Stimulated activated CD8-positive, alpha-beta memory T cell treated with anti-CD3 and anti-CD28 coated beads, Interleukin-2, amount 100 ng/mL, for 1 hour (primary cell): ENCODE data around the gene ASCL2.

Experiments used
- DNase-seq, 2 donors: peaks; one replicate each; pipeline ENCODE4 v3.0.0-alpha.2; 2020; ENCODE audit warnings: low read depth in 2 of 2

The ASCL2 gene

DNA sequence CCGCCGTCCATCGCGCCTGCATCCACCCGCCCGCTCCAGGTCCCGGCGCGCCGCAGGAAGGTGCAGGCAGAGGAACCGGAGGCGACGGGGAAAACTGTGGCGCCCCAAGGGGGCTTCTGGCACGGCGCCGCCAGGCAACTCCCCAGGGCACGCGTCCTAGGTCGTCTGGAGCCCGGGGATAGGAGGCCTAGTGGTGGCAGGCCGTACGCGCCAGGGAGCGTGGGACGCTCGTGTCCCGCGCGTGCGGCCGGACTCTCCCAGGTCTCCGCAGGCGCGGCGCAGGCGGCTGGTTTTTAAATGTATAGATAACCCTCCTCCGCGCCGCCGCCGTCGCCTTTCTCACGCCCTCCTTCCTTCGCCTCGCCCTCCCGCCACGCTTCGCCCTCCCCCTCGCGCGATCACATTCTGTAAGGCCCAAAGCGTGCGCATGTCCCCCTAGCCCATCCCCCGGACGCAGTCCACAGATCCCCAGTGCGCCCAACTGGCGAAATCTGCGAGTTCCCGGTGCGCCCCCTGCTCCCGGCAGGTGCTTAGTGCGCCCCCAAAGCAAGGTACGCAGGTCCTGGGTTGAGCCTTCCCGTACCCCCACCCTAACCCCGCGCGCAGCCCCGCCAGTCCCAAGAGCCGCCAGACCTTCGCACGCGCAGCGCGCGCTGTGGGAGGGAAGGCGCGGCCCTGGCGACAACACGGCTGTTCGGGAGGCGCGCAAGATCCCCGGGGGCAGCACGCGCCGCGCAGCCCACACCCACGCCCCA is at the start of gene ASCL2:
TSS of gene ASCL2 (minus strand) at position 267 of the 755 bp plus-strand sequence. CDS start at position 11, 256 bp downstream.
- DNase-seq, result no peak

GRCh38 chr11:2319791-2320472 is 49.5 kb upstream of the ASCL2 start:
- DNase-seq, result no peak

- no peak for DNase-seq
Measured at GRCh38 chr11:2318707-2319106, 48.3 kb upstream of the ASCL2 start.

GRCh38 chr11:2318123-2318522 is 47.7 kb upstream of the ASCL2 start:
- no peak for DNase-seq

GRCh38 chr11:2317354-2318050 is 47.1 kb upstream of the ASCL2 start:
- no peak for DNase-seq

DNA sequence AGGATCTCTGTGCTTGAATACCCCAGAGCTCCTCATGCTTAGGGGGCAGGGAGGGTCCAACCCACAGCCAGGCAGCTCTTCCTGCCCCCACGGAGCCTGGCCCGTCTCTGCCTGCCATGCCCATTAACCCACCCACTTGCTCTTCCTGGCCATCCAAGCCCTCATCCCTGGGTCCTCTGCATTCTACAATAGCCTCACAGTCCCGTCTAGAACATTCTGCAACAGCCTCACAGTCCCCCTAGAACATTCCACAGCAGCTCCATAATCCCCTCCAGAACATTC is 46.5 kb upstream of the ASCL2 start:
- DNase-seq, result no peak

- DNase-seq, result no peak
Measured at GRCh38 chr11:2316169-2316962, 46.0 kb upstream of the ASCL2 start.

GRCh38 chr11:2315395-2316168 is 45.2 kb upstream of the ASCL2 start:
- no peak for DNase-seq

DNA sequence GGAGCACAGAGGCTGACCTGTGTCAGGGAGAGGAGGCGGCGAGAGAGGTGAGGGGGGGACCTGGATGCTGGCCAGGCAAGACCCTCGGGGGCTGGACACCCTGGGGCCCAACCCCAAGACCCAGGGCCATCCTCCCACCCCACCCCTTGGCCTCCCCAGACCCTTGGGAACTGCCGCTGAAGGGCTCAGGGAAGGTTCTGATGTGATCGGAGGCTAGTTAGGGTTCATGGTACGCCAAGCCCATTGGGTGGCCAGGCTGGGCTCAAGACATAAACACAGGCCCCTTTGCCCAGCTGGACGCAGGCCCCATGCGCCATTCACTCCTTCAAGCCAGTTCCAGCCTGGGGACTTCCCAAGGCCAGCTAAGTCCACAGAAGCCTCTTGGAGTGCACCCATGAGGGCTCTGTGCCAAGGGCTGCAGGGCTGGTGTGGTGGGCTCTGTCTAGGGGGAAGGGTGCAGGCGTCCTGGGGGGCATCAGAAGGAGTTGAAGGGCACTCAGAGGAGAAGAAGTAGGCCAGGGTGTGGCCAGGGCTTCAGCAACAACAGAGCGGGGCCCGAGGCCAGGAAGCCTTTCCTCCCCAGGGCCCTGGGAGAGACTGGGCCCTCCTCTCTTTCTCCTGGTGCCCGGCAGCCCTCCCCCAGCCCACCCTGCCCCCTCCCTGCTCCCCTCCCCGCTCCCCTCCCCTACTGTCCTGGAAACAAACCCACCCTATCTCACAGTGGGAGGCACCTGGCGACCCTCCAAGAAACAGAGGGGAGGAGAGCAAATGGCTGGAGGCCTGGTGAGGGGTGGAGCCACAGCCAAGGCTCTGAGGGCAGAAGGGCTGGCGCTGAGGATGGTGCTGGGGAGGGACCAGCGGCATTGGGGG is 44.4 kb upstream of the ASCL2 start:
- DNase-seq, result no peak

DNA sequence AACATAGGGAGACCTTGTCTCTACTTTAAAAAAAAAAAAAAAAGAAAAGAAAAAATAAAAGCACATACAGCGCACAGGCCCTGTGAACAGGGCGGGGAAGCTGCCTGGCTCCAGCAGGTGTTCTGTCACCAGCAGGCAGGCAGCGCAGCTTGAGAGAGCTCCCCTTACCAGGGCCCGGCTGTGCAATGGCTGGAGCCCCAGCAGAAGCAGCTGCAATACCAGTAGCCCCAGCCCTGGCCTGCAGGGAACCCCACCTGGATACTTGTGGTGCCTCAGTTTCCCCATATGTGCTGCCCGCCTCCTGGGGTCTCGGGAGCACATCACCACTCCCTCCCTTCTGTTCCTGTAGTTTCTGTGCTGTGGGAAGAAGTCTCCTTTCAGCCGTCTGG is 43.7 kb upstream of the ASCL2 start:
- no peak for DNase-seq

GRCh38 chr11:2313051-2313951 is 42.9 kb upstream of the ASCL2 start:
- DNase-seq, result no peak

GRCh38 chr11:2312232-2313042 is 42.0 kb upstream of the ASCL2 start:
- DNase-seq, result no peak

DNA sequence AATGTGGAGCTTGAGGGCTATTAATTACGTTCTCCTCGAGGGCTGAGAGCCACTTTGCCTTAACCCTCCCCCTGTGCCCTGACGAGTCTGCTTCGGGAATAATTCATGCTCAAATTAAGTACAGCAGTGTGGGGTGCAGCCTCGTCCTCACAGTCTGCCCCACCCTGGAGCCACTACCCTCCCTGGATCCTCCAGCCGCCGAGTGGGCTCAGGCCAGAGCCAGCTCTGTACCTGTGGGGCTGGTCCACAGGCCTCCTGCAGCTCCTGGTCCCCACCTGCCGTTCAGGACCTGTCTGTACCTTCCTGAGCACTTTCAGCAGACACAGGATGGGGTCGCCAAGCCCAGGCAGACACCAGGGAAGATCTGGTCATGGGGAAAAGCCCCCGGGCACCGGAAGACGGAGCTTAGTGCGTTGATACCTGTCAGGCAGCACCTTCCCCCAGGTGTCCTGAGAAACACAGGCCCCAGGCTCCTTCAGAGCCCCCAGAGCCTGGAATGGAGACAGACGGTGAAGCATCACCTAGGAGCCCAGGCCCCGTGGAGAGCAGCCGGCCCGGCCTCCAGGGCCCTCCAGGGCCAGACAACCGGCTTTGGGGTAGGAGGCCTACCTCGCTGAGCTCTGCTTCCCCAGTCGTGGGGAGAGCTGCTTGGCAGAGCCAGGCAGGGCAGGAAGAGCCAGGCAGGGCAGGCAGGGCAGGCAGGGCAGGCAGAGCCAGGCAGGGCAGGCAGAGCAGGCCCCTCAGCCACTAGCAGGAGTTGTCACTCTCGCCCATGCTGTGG is 41.2 kb upstream of the ASCL2 start:
- DNase-seq, result no peak

- no peak for DNase-seq
Measured at GRCh38 chr11:2310786-2311352, 40.5 kb upstream of the ASCL2 start.

DNA sequence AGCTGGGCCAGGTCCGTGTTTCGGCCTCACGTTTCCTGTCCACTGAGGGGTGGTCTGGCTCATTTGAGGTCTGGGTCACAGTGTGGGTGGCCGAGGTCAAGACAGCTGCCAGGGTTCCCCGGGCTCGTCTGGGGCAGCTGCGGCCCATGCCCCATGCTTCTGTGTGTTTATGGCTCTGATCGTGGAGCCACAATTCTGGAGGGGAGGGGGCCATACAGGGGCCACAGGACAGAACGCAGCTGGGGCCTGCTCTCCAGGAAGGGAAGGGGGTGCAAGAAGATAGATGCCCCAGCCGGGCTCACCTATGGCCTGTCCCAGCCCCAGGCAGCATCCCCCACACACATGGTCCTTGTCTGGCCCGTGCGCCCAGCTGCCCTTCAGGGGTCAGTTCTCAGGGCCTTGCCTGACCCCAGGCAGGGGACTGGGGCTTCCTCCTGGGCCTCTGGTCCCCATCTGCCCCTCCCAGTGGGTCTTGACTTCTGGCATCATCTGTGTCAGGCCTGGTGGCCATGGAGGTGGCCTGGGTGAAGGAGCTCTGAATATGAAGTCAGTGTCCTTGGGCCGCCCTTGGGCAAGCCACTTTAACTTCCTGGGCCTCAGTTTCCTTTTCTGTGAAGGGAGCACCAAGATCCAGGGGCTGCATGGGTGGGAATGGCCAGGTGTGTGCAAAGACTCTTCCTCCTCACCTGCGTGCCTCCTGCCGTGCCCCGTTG is 39.8 kb upstream of the ASCL2 start:
- DNase-seq, result no peak

DNA sequence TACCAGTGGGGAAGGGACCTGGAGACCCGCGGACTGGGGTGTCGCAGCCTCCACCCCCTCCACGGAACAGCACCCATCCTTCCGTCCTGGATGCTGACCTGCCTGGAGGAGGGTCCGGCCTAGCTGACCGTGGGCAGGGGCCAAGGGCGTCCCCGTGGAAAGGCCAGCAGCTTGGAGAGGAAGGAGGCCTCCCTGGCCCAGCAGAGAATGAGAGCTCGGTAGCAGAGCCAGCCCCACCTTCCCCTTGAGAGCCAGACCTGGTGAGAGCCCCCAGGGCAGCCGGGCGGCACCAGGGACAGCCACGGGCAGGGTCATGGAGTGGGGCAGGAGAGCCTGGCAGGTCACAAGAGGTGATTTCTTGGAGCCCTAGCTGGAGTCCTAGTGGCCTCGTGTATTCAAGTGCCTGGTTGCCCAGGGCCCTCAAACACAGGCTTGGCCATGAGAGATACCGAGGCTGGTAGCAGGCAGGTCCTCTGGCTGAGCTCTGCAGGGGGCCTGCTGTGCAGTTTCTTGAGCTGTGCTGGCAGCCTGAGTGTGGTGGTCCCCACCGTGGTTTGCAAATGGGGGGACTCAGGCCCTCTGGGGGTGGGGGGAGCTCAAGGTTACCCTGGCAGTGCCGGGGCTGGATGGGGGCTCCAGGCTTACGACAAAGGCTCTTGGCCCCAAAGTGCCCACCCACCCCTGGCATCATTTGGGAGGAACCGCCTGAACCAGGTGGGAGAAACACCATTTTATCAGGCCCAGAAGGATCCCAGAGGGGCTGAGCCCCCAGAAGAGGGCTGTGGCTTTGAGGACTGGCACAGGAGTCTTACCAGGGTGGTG is 39.1 kb upstream of the ASCL2 start:
- no peak for DNase-seq
